Large intestine (tissue), 3 donors: ENCODE data around the gene MCFD2. TPM values are rescaled to one million over a fixed set of nuclear protein-coding genes. Genes with fewer than 3 reads are reported as not detected.

ENCODE experiments used
- DNase-seq, 2 donors: peaks; one replicate each; pipeline versions ENCODE4 v3.0.0 to v3.0.0-alpha.2; 2013
- H3K27ac ChIP-seq: one replicate; pipeline ENCODE4 v1.5.1; 2013; ENCODE audit warnings: low read length
- H3K27me3 ChIP-seq: 2 replicates; pipeline ENCODE4 v1.6.1; 2013; ENCODE audit warnings: low read length; ENCODE audit not compliant: control insufficient read depth, insufficient read depth
- H3K36me3 ChIP-seq: 2 replicates; pipeline ENCODE4 v1.6.1; 2013; ENCODE audit warnings: low read length; ENCODE audit not compliant: control insufficient read depth, insufficient read depth
- H3K4me1 ChIP-seq: one replicate; pipeline ENCODE4 v1.6.1; 2013; ENCODE audit warnings: low read length; ENCODE audit not compliant: control insufficient read depth, insufficient read depth
- H3K4me3 ChIP-seq: one replicate; pipeline ENCODE4 v1.5.1; 2013; ENCODE audit warnings: low read length
- H3K9me3 ChIP-seq: one replicate; pipeline ENCODE4 v1.6.1; 2013; ENCODE audit warnings: mild to moderate bottlenecking, low read depth, low read length, moderate library complexity; ENCODE audit not compliant: control insufficient read depth
- WGBS: methylation state at CpG from one replicate; pipeline ENCODE4 v1.1.5; 2013; ENCODE audit warnings: low lambda C conversion rate; ENCODE audit not compliant: insufficient coverage; 5-methylcytosine and 5-hydroxymethylcytosine counted together
- polyA plus RNA-seq: library from polyadenylated mRNA; unstranded; fragments of 120-200 nt; gene quantifications from one replicate; pipeline ENCODE4 v1.2.1, GENCODE V29; 2013

MCFD2 gene
- polyA plus RNA-seq, 1 donor: 60.1 TPM

- no peaks in the 10 kb centered on the region for H3K9me3 ChIP-seq
- H3K4me1 ChIP-seq: peaks cover 12% of the 10 kb centered on the region
- peak overlapping the region; percentile 42 for H3K27ac ChIP-seq
- peaks cover 62% of the 10 kb centered on the region for H3K36me3 ChIP-seq
- DNase-seq: no peak
- no peaks in the 10 kb centered on the region for H3K27me3 ChIP-seq
- H3K4me3 ChIP-seq: no peak overlapping the region
- WGBS: no CpG with 5 or more reads among the region's 4 CpGs
Observed at GRCh38 chr2:46955764-46956163, 40.2 kb upstream of the MCFD2 start.

GRCh38 chr2:46954951-46955571 is 39.5 kb upstream of the MCFD2 start:
- Histone ChIP-seq H3K9me3 (no peaks in the 10 kb centered on the region), H3K27ac (peak overlapping the region; percentile 42), H3K27me3 (no peaks in the 10 kb centered on the region), H3K4me3 (no peak overlapping the region), H3K36me3 (peaks cover 62% of the 10 kb centered on the region), H3K4me1 (peaks cover 12% of the 10 kb centered on the region)
- no CpG with 5 or more reads among the region's 9 CpGs for WGBS
- DNase-seq: peak; percentile 80 to 92

- 92% methylated on average over 2 of the region's 3 CpGs for WGBS
Observed at GRCh38 chr2:46952171-46952570, 36.6 kb upstream of the MCFD2 start.

GRCh38 chr2:46951290-46952064 is 35.9 kb upstream of the MCFD2 start:
- Histone ChIP-seq H3K27ac (no peak overlapping the region), H3K36me3 (peaks cover 29% of the 10 kb centered on the region), H3K4me3 (no peak overlapping the region), H3K27me3 (no peaks in the 10 kb centered on the region), H3K9me3 (no peaks in the 10 kb centered on the region), H3K4me1 (peaks cover 12% of the 10 kb centered on the region)
- 38% methylated on average over 2 of the region's 9 CpGs for WGBS
- DNase-seq: no peak

More at GRCh38 chr2:46952171-46952570, 36.6 kb upstream of the MCFD2 start:
- no peak for DNase-seq
- no peak overlapping the region for H3K4me3 ChIP-seq
- H3K36me3 ChIP-seq: peaks cover 36% of the 10 kb centered on the region
- H3K27ac ChIP-seq: no peak overlapping the region
- H3K4me1 ChIP-seq: peaks cover 12% of the 10 kb centered on the region
- no peaks in the 10 kb centered on the region for H3K9me3 ChIP-seq
- H3K27me3 ChIP-seq: no peaks in the 10 kb centered on the region

- H3K9me3 ChIP-seq: no peaks in the 10 kb centered on the region
- no CpG with 5 or more reads among the region's 8 CpGs for WGBS
- no peak overlapping the region for H3K4me3 ChIP-seq
- H3K36me3 ChIP-seq: peaks cover 23% of the 10 kb centered on the region
- no peak overlapping the region for H3K27ac ChIP-seq
- peaks cover 5% of the 10 kb centered on the region for H3K4me1 ChIP-seq
- H3K27me3 ChIP-seq: no peaks in the 10 kb centered on the region
- DNase-seq: no peak
Observed at GRCh38 chr2:46950314-46950713, 34.7 kb upstream of the MCFD2 start.

- H3K9me3 ChIP-seq: no peaks in the 10 kb centered on the region
- H3K27me3 ChIP-seq: no peaks in the 10 kb centered on the region
- peaks cover 3% of the 10 kb centered on the region for H3K4me1 ChIP-seq
- H3K27ac ChIP-seq: no peak overlapping the region
- H3K4me3 ChIP-seq: no peak overlapping the region
- peaks cover 20% of the 10 kb centered on the region for H3K36me3 ChIP-seq
- no peak for DNase-seq
- no CpG with 5 or more reads among the region's 11 CpGs for WGBS
Observed at GRCh38 chr2:46947841-46948240, 32.2 kb upstream of the MCFD2 start.

GRCh38 chr2:46945671-46946070 is 30.1 kb upstream of the MCFD2 start:
- Histone ChIP-seq H3K27ac (no peak overlapping the region), H3K27me3 (no peaks in the 10 kb centered on the region), H3K36me3 (peaks cover 6% of the 10 kb centered on the region), H3K4me3 (no peak overlapping the region), H3K4me1 (peaks cover 8% of the 10 kb centered on the region), H3K9me3 (no peaks in the 10 kb centered on the region)
- WGBS: no CpG with 5 or more reads among the region's 7 CpGs
- DNase-seq: no peak

- no peak for DNase-seq
- no peak overlapping the region for H3K4me3 ChIP-seq
- H3K27ac ChIP-seq: no peak overlapping the region
- H3K27me3 ChIP-seq: no peaks in the 10 kb centered on the region
- peaks cover 19% of the 10 kb centered on the region for H3K4me1 ChIP-seq
- H3K36me3 ChIP-seq: peaks cover 2% of the 10 kb centered on the region
- H3K9me3 ChIP-seq: no peaks in the 10 kb centered on the region
- WGBS: 100% methylated on average over 3 of the region's 9 CpGs
Observed at GRCh38 chr2:46943881-46944798, 28.5 kb upstream of the MCFD2 start.

GRCh38 chr2:46942891-46943626 is 27.5 kb upstream of the MCFD2 start:
- Histone ChIP-seq H3K27me3 (no peaks in the 10 kb centered on the region), H3K36me3 (peaks cover 2% of the 10 kb centered on the region), H3K27ac (no peak overlapping the region), H3K4me3 (no peak overlapping the region), H3K4me1 (peaks cover 19% of the 10 kb centered on the region), H3K9me3 (no peaks in the 10 kb centered on the region)
- WGBS: 100% methylated on average over 1 of the region's 10 CpGs
- no peak for DNase-seq

GRCh38 chr2:46942143-46942526 is 26.5 kb upstream of the MCFD2 start:
- Histone ChIP-seq H3K4me3 (peak overlapping the region; percentile 82), H3K4me1 (peaks cover 19% of the 10 kb centered on the region), H3K9me3 (no peaks in the 10 kb centered on the region), H3K27me3 (no peaks in the 10 kb centered on the region), H3K27ac (peak overlapping the region; percentile 77), H3K36me3 (no peaks in the 10 kb centered on the region)
- no CpG with 5 or more reads among the region's 10 CpGs for WGBS
- DNase-seq: no peak
